GM12873 (cell line): ENCODE measurements around the gene SEC11A.

Source experiments
- CTCF ChIP-seq: IDR thresholded peaks from 2 replicates; pipeline ENCODE4 v1.5.1; 2012; ENCODE audit warnings: low read depth, mild to moderate bottlenecking, moderate library complexity, low read length, control low read depth; ENCODE audit not compliant: insufficient read depth; ENCODE audit errors: missing control alignments

The SEC11A gene

DNA sequence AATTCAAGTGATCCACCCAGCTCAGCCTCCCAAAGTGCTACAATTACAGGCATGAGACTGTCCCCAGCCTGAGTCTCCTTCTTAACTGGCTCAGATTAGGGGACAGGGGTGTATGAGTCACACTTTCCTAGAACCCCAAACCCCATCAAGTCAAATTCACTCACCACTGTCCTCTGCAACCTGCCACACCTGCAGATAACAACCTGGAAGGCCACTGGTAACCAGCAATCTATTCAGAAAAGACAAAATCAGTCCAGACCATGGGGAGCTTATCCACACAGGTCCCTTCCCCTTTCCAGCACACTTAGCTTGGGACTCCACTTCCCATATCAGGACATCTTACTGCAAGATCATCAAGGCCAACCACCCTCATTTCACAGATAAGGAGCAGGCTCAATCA is 68.2 kb downstream of the SEC11A start:
- TF ChIP-seq CTCF, result no peak

DNA sequence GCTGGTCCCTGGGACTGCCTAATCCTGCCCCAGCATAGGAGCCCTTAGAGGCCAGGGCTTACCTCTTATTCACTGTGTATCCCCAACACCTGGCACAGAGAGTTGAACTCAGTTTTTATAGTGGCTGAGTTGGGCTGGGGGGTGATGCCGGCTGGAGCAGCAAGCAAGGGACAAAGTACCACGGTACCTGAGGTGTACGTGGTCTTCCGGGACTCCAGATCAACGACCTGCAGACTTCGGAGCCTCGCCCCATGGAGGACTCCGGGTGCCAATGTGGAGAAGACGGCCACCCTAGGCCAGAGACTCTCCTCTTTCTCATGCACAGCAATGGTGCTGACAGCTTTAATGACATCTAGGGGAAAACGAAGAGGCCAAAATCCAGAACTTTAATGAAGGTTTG is 69.9 kb downstream of the SEC11A start:
- no peak for TF ChIP-seq CTCF

DNA sequence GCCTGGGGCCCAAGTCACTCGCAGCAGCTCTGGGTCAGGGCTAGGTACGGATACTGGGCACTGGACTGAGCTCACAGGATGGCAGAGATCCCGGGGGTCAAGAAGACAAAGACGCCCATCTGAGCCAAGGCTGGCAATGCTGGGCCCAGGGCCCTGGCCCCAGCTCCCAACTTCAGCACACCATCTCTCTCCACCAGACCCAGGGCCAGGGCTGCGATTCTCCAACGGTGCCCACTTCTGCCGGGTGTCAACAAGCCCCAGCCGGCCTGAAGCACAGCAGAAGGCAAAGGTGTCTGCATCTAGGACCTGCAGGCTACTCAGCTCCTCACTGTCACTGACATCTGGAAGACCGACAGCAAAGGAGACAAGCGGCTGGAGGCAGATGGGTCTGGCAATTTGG is 70.4 kb downstream of the SEC11A start:
- no peak for TF ChIP-seq CTCF

- TF ChIP-seq CTCF, result no peak
Observed at GRCh38 chr15:84643838-84644237, 72.1 kb downstream of the SEC11A start.

DNA sequence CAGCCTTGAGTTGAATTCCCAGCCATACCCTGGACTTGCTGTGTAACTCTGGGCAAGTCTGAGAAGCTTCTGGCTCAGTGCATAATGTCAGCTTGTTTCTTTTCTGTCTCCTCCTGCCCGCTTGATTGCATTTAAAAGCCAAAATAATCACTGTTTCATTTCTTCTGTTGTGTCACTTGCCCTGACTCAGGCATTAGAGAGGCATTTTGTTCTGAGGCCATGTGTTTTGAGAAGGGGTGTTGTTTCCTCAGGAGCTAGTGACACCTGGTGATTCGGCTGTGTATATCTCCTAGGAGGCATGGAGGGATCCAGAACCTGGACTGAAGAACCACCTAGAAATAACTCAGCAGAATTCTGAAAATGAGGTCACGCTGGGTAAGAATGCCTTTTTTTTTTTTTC is 77.8 kb downstream of the SEC11A start:
- no peak for TF ChIP-seq CTCF

- TF ChIP-seq CTCF, result no peak
Observed at GRCh38 chr15:84634228-84634837, 81.6 kb downstream of the SEC11A start.

DNA sequence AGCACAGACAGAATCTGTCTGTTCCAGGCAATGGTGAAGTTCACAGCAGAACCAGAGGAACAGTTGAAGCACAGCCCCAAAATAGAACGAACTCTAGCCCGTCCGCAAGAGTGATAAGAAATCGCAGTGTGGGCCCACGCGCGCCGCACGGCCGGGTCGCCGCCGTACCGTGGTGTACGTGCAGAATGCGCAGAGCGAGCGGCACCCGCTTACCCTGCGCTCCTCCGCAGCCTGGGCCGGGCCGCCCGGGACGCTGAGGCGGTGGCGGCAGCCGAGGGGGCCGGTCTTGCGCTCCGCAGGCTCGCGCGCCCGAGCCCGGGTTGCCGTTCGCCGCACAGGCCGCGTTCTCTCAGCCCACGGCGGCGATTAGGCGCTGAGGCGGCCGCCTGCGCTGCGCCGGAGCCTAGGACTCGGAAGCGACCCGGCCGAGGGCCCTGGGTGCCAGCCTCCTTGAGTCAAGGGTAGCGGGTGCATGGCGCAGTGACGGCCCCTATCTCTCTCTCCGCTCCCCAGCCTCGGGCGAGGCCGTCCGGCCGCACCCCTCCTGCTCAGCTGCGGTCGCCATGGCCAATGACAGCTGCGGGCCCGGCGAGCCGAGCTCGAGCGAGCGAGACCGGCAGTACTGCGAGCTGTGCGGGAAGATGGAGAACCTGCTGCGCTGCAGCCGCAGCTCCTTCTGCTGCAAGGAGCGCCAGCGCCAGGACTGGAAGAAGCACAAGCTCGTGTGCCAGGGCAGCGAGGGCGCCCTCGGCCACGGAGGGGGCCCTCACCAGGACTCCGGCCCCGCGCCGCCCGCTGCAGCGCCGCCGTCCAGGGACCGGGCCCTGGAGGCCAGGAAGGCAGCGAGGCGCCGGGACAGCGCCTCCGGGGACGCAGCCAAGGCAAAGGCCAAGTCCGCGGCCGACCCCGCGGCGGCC is 82.4 kb downstream of the SEC11A start:
- no peak for TF ChIP-seq CTCF
